Measurements from ENCODE around the gene PROZ.

PROZ gene

GRCh38 chr13:113183450-113184129 lies 25.1 kb downstream of the PROZ start:
- Histone ChIP-seq H3K4me1 (ENCODE audit: control insufficient read depth, insufficient read depth, low read length) (peaks cover 4% of the 10 kb centered on the region), H3K36me3 (ENCODE audit: control insufficient read depth, insufficient read depth, low read length) (peaks cover 7% of the 10 kb centered on the region), H3K9ac (ENCODE audit: low read length) (no peak overlapping the region), H3K27me3 (ENCODE audit: control insufficient read depth, insufficient read depth, low read length) (no peaks in the 10 kb centered on the region), H3K9me3 (ENCODE audit: control insufficient read depth, low read length) (no peaks in the 10 kb centered on the region), H3K4me3 (ENCODE audit: low read length) (no peak overlapping the region)

DNA sequence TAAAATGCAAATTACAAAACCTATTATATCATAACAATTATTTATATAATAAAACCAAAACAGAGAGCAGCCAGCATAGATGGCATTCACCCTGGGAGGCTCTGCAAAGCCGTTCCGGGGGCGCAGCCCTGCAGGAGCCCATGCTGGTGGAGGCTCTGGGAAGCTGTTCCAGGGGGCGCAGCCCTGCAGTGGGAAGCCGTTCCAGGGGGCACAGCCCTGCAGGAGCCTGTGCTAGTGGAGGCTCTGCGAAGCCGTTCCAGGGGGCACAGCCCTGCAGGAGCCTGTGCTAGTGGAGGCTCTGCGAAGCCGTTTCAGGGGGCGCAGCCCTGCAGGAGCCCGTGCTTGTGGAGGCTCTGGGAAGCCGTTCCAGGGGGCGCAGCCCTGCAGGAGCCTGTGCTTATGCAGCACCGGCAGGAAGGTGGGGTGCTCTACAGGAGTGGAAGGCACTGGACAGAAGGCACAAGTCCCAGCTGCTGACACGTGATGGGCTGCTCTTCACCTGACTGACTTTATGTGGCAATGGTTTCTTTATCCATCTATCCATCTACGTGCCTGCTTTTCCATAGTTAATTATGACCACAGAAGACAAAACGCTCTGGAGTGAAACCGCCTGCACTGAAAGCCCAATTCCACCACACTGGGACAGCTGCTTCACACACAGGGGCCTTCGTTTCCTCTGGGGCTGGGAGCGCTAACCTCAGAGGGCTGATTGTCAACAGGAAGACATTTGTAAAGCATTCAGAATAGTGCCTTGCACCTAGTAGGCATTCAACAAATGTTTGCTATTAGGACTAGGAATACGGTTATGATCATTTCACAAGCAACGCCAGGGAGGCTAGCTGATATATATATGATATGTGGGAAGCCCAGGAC lies 26.4 kb downstream of the PROZ start:
- H3K36me3 ChIP-seq (ENCODE audit: control insufficient read depth, insufficient read depth, low read length): peaks cover 3% of the 10 kb centered on the region
- H3K27me3 ChIP-seq (ENCODE audit: control insufficient read depth, insufficient read depth, low read length): no peaks in the 10 kb centered on the region
- H3K9ac ChIP-seq (ENCODE audit: low read length): no peak overlapping the region
- no peaks in the 10 kb centered on the region for H3K9me3 ChIP-seq (ENCODE audit: control insufficient read depth, low read length)
- no peak overlapping the region for H3K4me3 ChIP-seq (ENCODE audit: low read length)
- peaks cover 4% of the 10 kb centered on the region for H3K4me1 ChIP-seq (ENCODE audit: control insufficient read depth, insufficient read depth, low read length)

- no peak overlapping the region for H3K4me3 ChIP-seq (ENCODE audit: low read length)
- no peaks in the 10 kb centered on the region for H3K27me3 ChIP-seq (ENCODE audit: control insufficient read depth, insufficient read depth, low read length)
- no peak overlapping the region for H3K9ac ChIP-seq (ENCODE audit: low read length)
- peaks cover 4% of the 10 kb centered on the region for H3K4me1 ChIP-seq (ENCODE audit: control insufficient read depth, insufficient read depth, low read length)
- H3K9me3 ChIP-seq (ENCODE audit: control insufficient read depth, low read length): no peaks in the 10 kb centered on the region
- peaks cover 3% of the 10 kb centered on the region for H3K36me3 ChIP-seq (ENCODE audit: control insufficient read depth, insufficient read depth, low read length)
These were observed 27.8 kb downstream of the PROZ start for GRCh38 chr13:113186061-113186900.

DNA sequence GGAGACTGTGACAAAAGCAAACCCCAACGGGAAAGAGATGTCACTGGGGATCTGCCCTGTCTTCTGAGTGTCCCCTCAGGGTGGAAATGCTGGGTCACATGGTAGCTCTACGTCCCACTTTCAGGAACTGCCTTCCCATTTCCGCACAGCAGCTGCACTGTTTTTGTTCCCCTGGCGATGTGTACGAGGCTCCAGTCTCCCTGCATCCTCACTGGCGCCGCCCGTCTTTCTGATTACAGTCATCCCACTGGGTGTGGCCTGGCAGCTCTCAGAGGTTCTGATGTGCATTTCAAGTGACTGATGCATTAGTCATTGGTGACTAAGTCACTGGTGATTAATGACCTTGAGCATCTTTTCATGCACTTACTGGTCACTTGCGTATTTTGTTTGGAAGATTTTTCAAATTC lies 28.8 kb downstream of the PROZ start:
- H3K9ac ChIP-seq (ENCODE audit: low read length): no peak overlapping the region
- H3K4me1 ChIP-seq (ENCODE audit: control insufficient read depth, insufficient read depth, low read length): peaks cover 4% of the 10 kb centered on the region
- H3K4me3 ChIP-seq (ENCODE audit: low read length): no peak overlapping the region
- peaks cover 3% of the 10 kb centered on the region for H3K36me3 ChIP-seq (ENCODE audit: control insufficient read depth, insufficient read depth, low read length)
- no peaks in the 10 kb centered on the region for H3K9me3 ChIP-seq (ENCODE audit: control insufficient read depth, low read length)
- no peaks in the 10 kb centered on the region for H3K27me3 ChIP-seq (ENCODE audit: control insufficient read depth, insufficient read depth, low read length)

DNA sequence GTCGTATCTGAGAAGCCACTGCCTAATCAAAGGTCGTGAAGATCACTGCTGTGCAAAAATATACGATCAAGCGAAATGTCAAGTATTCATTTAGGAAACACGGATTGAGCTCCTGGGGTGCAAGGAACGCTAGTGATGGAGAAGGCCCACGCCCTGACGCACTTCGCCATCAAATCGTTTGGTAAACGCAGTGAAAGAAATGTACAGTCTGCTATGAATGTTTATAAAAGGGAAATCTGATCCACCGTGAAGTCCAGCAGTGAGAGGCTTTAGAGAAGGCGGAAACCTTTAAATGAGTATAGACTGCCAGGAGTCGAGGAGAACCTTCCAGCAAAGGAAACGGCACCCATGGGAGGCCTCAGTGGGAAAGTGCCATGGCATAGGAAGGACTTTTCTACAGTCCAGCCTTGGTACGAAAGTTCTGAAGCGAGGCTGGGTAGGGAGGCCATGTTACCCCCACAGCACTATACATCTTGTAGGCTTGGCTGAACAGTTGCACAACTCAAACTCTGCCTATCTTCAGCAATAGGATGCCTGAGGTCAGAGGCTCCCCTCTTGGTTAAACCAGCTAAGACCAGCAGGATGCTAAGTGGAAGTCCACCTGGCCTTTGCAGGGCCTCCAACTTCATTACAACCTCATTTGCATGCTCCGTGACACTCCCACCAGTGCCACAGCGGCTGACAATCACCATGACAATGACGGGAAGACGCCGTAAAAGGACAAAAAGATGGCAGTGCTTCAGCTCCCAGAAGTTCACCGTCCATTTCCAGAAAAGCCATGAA lies 29.6 kb downstream of the PROZ start:
- Histone ChIP-seq H3K4me3 (ENCODE audit: low read length) (no peak overlapping the region), H3K36me3 (ENCODE audit: control insufficient read depth, insufficient read depth, low read length) (peaks cover 3% of the 10 kb centered on the region), H3K9me3 (ENCODE audit: control insufficient read depth, low read length) (no peaks in the 10 kb centered on the region), H3K4me1 (ENCODE audit: control insufficient read depth, insufficient read depth, low read length) (peaks cover 4% of the 10 kb centered on the region), H3K27me3 (ENCODE audit: control insufficient read depth, insufficient read depth, low read length) (no peaks in the 10 kb centered on the region), H3K9ac (ENCODE audit: low read length) (no peak overlapping the region)

GRCh38 chr13:113190181-113190580 lies 31.7 kb downstream of the PROZ start:
- H3K9me3 ChIP-seq (ENCODE audit: control insufficient read depth, low read length): no peaks in the 10 kb centered on the region
- H3K4me1 ChIP-seq (ENCODE audit: control insufficient read depth, insufficient read depth, low read length): peaks cover 4% of the 10 kb centered on the region
- no peak overlapping the region for H3K4me3 ChIP-seq (ENCODE audit: low read length)
- peaks cover 3% of the 10 kb centered on the region for H3K36me3 ChIP-seq (ENCODE audit: control insufficient read depth, insufficient read depth, low read length)
- no peak overlapping the region for H3K9ac ChIP-seq (ENCODE audit: low read length)
- no peaks in the 10 kb centered on the region for H3K27me3 ChIP-seq (ENCODE audit: control insufficient read depth, insufficient read depth, low read length)

DNA sequence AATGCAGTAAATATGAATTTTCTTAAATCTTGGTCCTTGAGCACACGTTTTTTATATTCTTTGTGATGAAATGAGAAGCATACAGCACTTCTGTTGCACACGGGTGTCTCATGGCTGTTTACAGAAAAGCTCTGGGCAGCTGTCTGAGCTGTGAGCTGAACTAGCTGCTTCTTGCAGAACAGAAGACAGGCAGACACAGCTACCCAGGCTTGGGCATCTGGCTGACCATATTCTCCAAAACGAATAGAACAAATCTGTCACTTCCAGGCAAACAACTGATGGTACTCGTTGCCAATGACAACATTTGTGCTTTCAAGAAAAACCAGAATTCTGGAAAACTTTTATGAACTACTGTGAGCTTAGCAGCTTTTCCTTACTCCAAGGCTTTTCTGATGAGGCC lies 33.8 kb downstream of the PROZ start:
- H3K9ac ChIP-seq (ENCODE audit: low read length): no peak overlapping the region
- peaks cover 1% of the 10 kb centered on the region for H3K4me1 ChIP-seq (ENCODE audit: control insufficient read depth, insufficient read depth, low read length)
- H3K27me3 ChIP-seq (ENCODE audit: control insufficient read depth, insufficient read depth, low read length): no peaks in the 10 kb centered on the region
- H3K36me3 ChIP-seq (ENCODE audit: control insufficient read depth, insufficient read depth, low read length): peaks cover 3% of the 10 kb centered on the region
- H3K4me3 ChIP-seq (ENCODE audit: low read length): no peak overlapping the region
- no peaks in the 10 kb centered on the region for H3K9me3 ChIP-seq (ENCODE audit: control insufficient read depth, low read length)

- Histone ChIP-seq H3K4me1 (ENCODE audit: control insufficient read depth, insufficient read depth, low read length) (no peaks in the 10 kb centered on the region), H3K27me3 (ENCODE audit: control insufficient read depth, insufficient read depth, low read length) (no peaks in the 10 kb centered on the region), H3K36me3 (ENCODE audit: control insufficient read depth, insufficient read depth, low read length) (peaks cover 3% of the 10 kb centered on the region)
These were observed 34.5 kb downstream of the PROZ start for GRCh38 chr13:113192902-113193301.

GRCh38 chr13:113195360-113195759 lies 36.9 kb downstream of the PROZ start:
- H3K9me3 ChIP-seq (ENCODE audit: control insufficient read depth, low read length): no peaks in the 10 kb centered on the region
- no peaks in the 10 kb centered on the region for H3K4me1 ChIP-seq (ENCODE audit: control insufficient read depth, insufficient read depth, low read length)
- H3K9ac ChIP-seq (ENCODE audit: low read length): no peak overlapping the region
- H3K36me3 ChIP-seq (ENCODE audit: control insufficient read depth, insufficient read depth, low read length): peaks cover 3% of the 10 kb centered on the region
- no peak overlapping the region for H3K4me3 ChIP-seq (ENCODE audit: low read length)
- no peaks in the 10 kb centered on the region for H3K27me3 ChIP-seq (ENCODE audit: control insufficient read depth, insufficient read depth, low read length)

More at GRCh38 chr13:113192902-113193301, 34.5 kb downstream of the PROZ start:
- Histone ChIP-seq H3K9me3 (ENCODE audit: control insufficient read depth, low read length) (no peaks in the 10 kb centered on the region), H3K4me3 (ENCODE audit: low read length) (no peak overlapping the region), H3K9ac (ENCODE audit: low read length) (no peak overlapping the region)

DNA sequence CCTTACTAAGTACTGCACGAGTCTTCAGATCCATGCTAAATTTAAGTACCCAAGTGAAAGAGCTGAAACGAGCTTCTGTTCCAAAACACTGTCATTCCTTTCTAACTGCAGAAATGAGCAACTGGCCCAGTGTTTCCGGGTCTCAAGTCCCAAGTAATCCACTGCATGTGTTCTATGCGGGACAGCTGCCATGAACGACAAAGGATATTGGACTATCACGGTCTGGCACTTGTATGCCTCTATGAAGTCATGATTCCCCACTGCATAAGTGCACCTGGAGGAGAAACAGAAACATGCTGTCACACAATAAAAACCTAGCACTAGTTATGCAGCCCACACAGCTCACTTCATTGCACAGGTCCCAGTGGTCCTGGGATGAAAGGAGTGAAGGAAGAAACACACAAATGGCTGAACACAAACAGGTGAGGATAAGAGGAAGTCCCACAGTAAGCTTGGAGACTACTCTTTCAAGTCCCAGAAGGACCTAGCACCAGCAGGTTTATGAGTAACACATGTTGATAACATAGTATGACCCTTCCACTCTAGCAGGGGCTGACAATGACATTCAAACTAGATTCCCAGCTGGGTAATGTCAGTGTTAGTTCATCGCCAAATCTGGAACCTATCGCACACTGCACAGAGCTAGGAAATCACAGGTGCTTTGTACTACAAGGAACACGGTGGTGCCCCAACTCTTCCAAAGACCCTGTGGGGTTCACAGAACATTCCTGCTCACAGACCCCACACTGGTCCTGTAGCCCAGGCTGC lies 38.7 kb downstream of the PROZ start:
- H3K36me3 ChIP-seq (ENCODE audit: control insufficient read depth, insufficient read depth, low read length): peaks cover 3% of the 10 kb centered on the region
- H3K4me1 ChIP-seq (ENCODE audit: control insufficient read depth, insufficient read depth, low read length): no peaks in the 10 kb centered on the region
- no peaks in the 10 kb centered on the region for H3K9me3 ChIP-seq (ENCODE audit: control insufficient read depth, low read length)

GRCh38 chr13:113201815-113202214 lies 43.4 kb downstream of the PROZ start:
- Histone ChIP-seq H3K36me3 (ENCODE audit: control insufficient read depth, insufficient read depth, low read length) (no peaks in the 10 kb centered on the region), H3K9ac (ENCODE audit: low read length) (no peak overlapping the region), H3K4me1 (ENCODE audit: control insufficient read depth, insufficient read depth, low read length) (peaks cover 2% of the 10 kb centered on the region), H3K4me3 (ENCODE audit: low read length) (no peak overlapping the region), H3K9me3 (ENCODE audit: control insufficient read depth, low read length) (no peaks in the 10 kb centered on the region), H3K27me3 (ENCODE audit: control insufficient read depth, insufficient read depth, low read length) (no peaks in the 10 kb centered on the region)

More for the DNA sequence above, 38.7 kb downstream of the PROZ start:
- H3K4me3 ChIP-seq (ENCODE audit: low read length): no peak overlapping the region
- H3K27me3 ChIP-seq (ENCODE audit: control insufficient read depth, insufficient read depth, low read length): no peaks in the 10 kb centered on the region
- H3K9ac ChIP-seq (ENCODE audit: low read length): no peak overlapping the region

Data from mucosa of stomach (tissue), 1 donor.